Mucosa of stomach (tissue), 1 donor: ENCODE results near the gene FLYWCH2.

Experiments used
- H3K27me3 ChIP-seq: one replicate; pipeline ENCODE4 v1.7.0; 2013; ENCODE audit warnings: mild to moderate bottlenecking, low read length; ENCODE audit not compliant: control insufficient read depth, insufficient read depth
- H3K36me3 ChIP-seq: one replicate; pipeline ENCODE4 v1.7.0; 2013; ENCODE audit warnings: low read length; ENCODE audit not compliant: control insufficient read depth, insufficient read depth
- H3K4me1 ChIP-seq: one replicate; pipeline ENCODE4 v1.7.0; 2013; ENCODE audit warnings: mild to moderate bottlenecking, low read length; ENCODE audit not compliant: control insufficient read depth, insufficient read depth
- H3K4me3 ChIP-seq: one replicate; pipeline ENCODE4 v1.7.0; 2013; ENCODE audit warnings: low read length
- H3K9ac ChIP-seq: one replicate; pipeline ENCODE4 v1.7.0; 2013; ENCODE audit warnings: mild to moderate bottlenecking, low read length, moderate library complexity
- H3K9me3 ChIP-seq: one replicate; pipeline ENCODE4 v1.7.0; 2013; ENCODE audit warnings: mild to moderate bottlenecking, low read length, moderate library complexity; ENCODE audit not compliant: control insufficient read depth
- donor health status: Pancreatic carcinoma.

FLYWCH2 gene

DNA sequence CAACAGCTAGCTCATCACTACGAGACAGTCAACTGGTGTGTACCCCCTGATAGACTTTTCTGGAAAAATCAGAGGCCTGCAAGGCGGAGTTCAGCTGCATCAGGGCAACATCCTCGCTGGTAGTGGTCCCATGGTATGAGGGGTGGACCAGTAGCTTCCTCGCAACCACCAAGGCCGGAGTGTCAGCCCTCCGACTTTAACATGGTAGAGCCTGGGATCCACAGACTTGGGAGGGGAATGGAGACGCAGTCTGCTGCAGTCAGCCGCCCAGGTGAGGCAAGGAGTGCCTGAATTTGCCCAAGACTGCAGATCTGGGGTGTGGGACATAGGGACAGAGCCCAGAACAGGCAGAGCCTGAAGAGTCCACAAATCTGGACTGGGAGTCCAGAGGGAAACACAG lies 39.5 kb upstream of the FLYWCH2 start:
- Histone ChIP-seq H3K4me1 (peaks cover 28% of the 10 kb centered on the region), H3K4me3 (no peak overlapping the region), H3K27me3 (no peaks in the 10 kb centered on the region)

GRCh38 chr16:2845116-2845515 lies 37.9 kb upstream of the FLYWCH2 start:
- H3K9ac ChIP-seq: no peak overlapping the region
- no peak overlapping the region for H3K4me3 ChIP-seq
- no peaks in the 10 kb centered on the region for H3K9me3 ChIP-seq
- H3K36me3 ChIP-seq: no peaks in the 10 kb centered on the region
- H3K27me3 ChIP-seq: no peaks in the 10 kb centered on the region
- H3K4me1 ChIP-seq: peaks cover 24% of the 10 kb centered on the region

More for the DNA sequence above, 39.5 kb upstream of the FLYWCH2 start:
- Histone ChIP-seq H3K9me3 (no peaks in the 10 kb centered on the region), H3K9ac (no peak overlapping the region), H3K36me3 (no peaks in the 10 kb centered on the region)

- Histone ChIP-seq H3K9me3 (no peaks in the 10 kb centered on the region), H3K4me1 (peaks cover 29% of the 10 kb centered on the region), H3K36me3 (no peaks in the 10 kb centered on the region), H3K9ac (peak overlapping the region; percentile 4), H3K27me3 (no peaks in the 10 kb centered on the region), H3K4me3 (no peak overlapping the region)
Measured at GRCh38 chr16:2846511-2847310, 36.3 kb upstream of the FLYWCH2 start.

DNA sequence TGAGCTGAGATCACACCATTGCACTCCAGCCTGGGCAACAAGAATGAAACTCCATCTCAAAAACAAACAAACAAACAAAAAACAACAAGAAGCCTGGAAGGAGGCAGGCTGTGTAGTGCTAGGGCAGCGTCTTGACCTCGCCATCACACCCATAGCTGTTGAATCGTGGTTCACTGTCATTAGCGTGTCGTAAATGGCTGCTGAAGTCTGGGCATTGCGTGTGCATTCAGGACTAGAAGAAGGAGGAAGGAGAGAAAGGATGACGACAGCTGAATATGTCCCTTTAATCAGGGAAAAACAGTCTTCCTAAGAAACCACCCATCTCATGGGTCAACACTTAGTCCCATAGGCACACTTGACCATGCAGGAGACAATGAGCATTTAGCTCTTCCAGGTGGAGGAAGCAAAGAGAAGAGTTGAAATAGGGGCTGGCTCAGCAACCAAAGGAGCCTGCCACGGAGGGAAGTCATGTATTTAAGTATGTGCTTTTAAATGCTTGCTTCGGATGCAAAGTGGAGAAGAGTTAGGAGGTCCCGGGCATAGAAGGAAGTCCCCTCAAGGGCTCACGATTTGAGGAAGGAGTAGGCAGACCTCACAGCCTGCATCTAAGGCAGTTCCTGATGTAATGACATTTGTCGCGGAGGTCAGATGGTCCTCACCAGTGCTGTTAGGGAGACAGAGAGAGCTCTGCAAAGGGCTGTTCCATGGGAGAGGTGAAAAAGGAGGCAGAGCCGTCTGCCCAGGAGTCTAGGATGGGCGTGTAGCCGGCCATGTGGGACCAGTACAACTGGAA lies 33.9 kb upstream of the FLYWCH2 start:
- no peaks in the 10 kb centered on the region for H3K27me3 ChIP-seq
- no peak overlapping the region for H3K9ac ChIP-seq
- H3K36me3 ChIP-seq: no peaks in the 10 kb centered on the region
- no peaks in the 10 kb centered on the region for H3K9me3 ChIP-seq
- H3K4me1 ChIP-seq: peaks cover 27% of the 10 kb centered on the region
- no peak overlapping the region for H3K4me3 ChIP-seq

- H3K4me1 ChIP-seq: peaks cover 36% of the 10 kb centered on the region
- no peaks in the 10 kb centered on the region for H3K27me3 ChIP-seq
- no peak overlapping the region for H3K4me3 ChIP-seq
- no peaks in the 10 kb centered on the region for H3K36me3 ChIP-seq
- H3K9me3 ChIP-seq: peaks cover 5% of the 10 kb centered on the region
- H3K9ac ChIP-seq: no peak overlapping the region
Measured at GRCh38 chr16:2852003-2852730, 30.8 kb upstream of the FLYWCH2 start.

DNA sequence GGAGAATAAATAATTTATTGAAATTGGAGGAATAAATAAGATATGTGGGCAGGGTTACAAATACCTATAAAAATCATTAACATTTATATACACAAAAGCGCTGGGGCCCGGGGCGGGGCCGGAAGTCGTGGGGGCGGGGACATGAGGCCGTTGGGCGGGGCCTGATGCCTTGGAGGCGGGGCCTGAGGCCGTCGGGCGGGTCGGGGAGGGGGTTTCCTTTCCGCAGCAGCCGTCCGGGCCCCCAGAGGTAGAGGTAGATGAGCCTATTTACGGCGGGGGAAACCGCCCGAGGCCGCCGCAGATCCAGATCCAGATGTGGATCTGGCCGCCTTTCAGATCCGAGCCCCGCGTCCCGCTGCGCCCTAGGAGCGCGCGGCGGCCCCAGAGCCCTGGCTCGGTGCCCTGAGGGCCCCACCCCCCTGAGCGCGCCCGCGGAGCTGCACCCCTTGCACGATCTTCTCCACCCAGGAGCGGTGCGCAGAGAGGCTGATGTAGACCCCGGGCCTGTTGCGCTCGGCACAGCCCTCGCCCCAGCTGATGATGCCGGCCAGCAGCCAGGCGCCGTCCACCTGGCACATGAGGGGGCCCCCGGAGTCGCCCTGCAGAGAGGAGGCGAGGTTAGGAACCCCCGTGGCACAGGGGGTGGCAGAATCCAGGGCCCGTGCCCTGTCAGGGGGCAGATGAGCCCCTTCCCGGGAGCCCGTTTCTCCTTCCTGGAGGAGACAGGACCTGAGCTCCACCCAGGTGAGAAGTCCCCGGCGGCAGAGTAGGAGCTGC lies 30.1 kb upstream of the FLYWCH2 start:
- Histone ChIP-seq H3K9ac (no peak overlapping the region), H3K9me3 (peaks cover 5% of the 10 kb centered on the region), H3K27me3 (peaks cover 5% of the 10 kb centered on the region), H3K4me3 (no peak overlapping the region), H3K36me3 (no peaks in the 10 kb centered on the region), H3K4me1 (peaks cover 40% of the 10 kb centered on the region)

- no peak overlapping the region for H3K9ac ChIP-seq
- no peaks in the 10 kb centered on the region for H3K36me3 ChIP-seq
- peaks cover 45% of the 10 kb centered on the region for H3K4me1 ChIP-seq
- no peak overlapping the region for H3K4me3 ChIP-seq
- H3K27me3 ChIP-seq: peaks cover 11% of the 10 kb centered on the region
- H3K9me3 ChIP-seq: peaks cover 5% of the 10 kb centered on the region
Measured at GRCh38 chr16:2853531-2854073, 29.4 kb upstream of the FLYWCH2 start.

DNA sequence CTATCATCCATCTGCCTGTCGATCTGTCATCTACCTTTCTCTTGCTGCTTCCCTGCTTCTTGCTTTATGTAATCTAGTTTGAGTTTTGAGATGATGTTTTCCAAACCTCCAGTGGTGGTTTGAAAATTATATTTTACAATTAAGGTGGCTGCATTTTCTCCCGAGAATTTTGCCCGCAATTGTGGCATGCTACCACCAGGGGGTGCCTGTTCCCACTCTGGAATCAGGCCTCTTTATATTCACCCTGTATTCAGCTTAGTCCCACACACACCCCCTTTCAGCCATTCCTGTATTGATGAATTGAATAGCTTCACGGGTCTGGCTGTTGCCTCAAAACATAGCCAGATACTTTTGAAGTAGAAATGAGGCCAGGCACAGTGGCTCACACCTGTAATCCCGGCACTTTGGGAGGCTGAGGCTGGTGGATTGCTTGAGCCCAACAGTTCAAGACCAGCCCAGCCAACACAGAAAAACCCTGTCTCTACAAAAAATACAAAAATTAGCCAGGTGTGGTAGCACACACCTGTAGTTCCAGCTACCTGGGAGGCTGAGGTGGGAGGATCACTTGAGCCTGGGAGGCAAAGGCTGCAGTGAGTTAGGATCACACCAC lies 28.2 kb upstream of the FLYWCH2 start:
- H3K36me3 ChIP-seq: no peaks in the 10 kb centered on the region
- peaks cover 5% of the 10 kb centered on the region for H3K9me3 ChIP-seq
- H3K27me3 ChIP-seq: peaks cover 11% of the 10 kb centered on the region
- H3K4me1 ChIP-seq: peaks cover 45% of the 10 kb centered on the region
- H3K4me3 ChIP-seq: no peak overlapping the region
- no peak overlapping the region for H3K9ac ChIP-seq

- no peaks in the 10 kb centered on the region for H3K36me3 ChIP-seq
- peaks cover 5% of the 10 kb centered on the region for H3K9me3 ChIP-seq
- no peak overlapping the region for H3K4me3 ChIP-seq
- H3K27me3 ChIP-seq: peaks cover 11% of the 10 kb centered on the region
- peaks cover 38% of the 10 kb centered on the region for H3K4me1 ChIP-seq
- no peak overlapping the region for H3K9ac ChIP-seq
Measured at GRCh38 chr16:2855536-2855935, 27.5 kb upstream of the FLYWCH2 start.

DNA sequence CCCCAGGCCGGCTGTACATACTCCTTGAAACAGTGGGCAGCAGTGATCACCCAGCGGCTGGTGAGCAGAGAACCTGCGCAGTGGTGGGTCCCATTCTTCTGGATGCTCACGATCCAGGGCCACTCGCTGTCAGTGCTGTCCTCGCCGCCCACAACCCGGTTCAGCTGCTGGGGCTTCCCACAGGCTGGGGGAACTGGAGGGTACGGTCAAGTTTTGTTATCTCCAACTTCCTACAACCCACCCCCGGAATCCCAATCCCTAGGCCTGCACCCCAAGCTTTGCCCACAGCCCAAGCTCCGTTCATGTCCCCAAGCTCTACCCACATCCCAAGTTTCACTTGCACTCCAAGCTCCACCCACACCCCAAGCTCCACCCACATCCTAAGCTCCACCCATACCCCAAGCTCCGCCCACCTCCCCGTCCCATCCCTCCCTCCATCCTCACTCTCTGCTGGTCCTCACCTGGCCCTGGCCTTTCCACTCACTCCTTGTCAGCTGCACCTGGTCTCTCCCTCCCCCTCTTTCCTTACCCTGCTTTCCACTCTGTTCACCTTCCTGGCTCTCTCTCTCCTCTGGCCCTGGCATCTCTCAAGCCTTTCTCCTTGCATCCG lies 26.8 kb upstream of the FLYWCH2 start:
- peaks cover 38% of the 10 kb centered on the region for H3K4me1 ChIP-seq
- no peaks in the 10 kb centered on the region for H3K36me3 ChIP-seq
- no peak overlapping the region for H3K4me3 ChIP-seq
- peaks cover 5% of the 10 kb centered on the region for H3K9me3 ChIP-seq
- peaks cover 11% of the 10 kb centered on the region for H3K27me3 ChIP-seq
- no peak overlapping the region for H3K9ac ChIP-seq
